Erythroblast (primary cell): ENCODE data around the gene USP25.

ENCODE experiments used
- GATA1 ChIP-seq: IDR thresholded peaks from 2 replicates; pipeline ENCODE4 v1.6.1; 2011; ENCODE audit warnings: low read depth, mild to moderate bottlenecking, control low read depth, low read length, moderate library complexity
- POLR2A ChIP-seq: IDR thresholded peaks from 2 replicates; pipeline ENCODE4 v1.6.1; 2011; ENCODE audit warnings: mild to moderate bottlenecking, low read length

GRCh38 chr21:15701830-15702229 is 28.0 kb upstream of the USP25 start:
- TF ChIP-seq POLR2A = no peak
- no peak for TF ChIP-seq GATA1
